Measurements from ENCODE around the gene CEPT1. TPM values are rescaled to one million over a fixed set of nuclear protein-coding genes. Genes with fewer than 3 reads are reported as not detected.

The CEPT1 gene
- polyA plus RNA-seq, 1 donor from 2014 or later = 49.1 TPM

DNA sequence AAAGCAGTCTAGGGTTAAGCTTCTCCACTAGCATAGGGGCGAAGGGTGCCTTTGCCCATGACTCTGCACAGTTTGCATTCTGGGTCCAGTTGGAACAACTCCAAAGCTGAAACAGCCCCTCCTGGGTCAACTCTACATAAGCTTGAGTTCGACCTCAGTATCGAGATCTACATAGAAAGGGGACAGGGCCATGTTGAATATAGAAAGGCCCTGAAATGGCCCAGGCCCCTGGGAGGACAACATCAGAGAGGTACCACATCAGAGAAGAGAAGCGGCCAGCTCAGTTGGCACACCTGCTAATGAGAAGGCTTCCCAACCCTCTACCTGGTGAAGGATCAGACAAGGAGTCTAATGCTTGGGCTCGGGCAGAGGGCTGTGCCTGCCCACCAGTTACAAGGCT is 58.8 kb downstream of the CEPT1 start:
- H3K9me2 ChIP-seq (ENCODE audit: insufficient read depth, low read length) = no peaks in the 10 kb centered on the region
- H3K9me3 ChIP-seq (ENCODE audit: low read length) = no peaks in the 10 kb centered on the region
- TF ChIP-seq RAD21 (conservative IDR thresholded peaks at IDR 0.05) = no peak
- no peak for TF ChIP-seq TAF1 (IDR thresholded peaks at IDR 0.05; ENCODE audit: low read depth)
- TF ChIP-seq, protein P1, sequence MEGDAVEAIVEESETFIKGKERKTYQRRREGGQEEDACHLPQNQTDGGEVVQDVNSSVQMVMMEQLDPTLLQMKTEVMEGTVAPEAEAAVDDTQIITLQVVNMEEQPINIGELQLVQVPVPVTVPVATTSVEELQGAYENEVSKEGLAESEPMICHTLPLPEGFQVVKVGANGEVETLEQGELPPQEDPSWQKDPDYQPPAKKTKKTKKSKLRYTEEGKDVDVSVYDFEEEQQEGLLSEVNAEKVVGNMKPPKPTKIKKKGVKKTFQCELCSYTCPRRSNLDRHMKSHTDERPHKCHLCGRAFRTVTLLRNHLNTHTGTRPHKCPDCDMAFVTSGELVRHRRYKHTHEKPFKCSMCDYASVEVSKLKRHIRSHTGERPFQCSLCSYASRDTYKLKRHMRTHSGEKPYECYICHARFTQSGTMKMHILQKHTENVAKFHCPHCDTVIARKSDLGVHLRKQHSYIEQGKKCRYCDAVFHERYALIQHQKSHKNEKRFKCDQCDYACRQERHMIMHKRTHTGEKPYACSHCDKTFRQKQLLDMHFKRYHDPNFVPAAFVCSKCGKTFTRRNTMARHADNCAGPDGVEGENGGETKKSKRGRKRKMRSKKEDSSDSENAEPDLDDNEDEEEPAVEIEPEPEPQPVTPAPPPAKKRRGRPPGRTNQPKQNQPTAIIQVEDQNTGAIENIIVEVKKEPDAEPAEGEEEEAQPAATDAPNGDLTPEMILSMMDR (IDR thresholded peaks at IDR 0.05; ENCODE audit: poor library complexity, severe bottlenecking) = no peak
- H3F3A ChIP-seq (ENCODE audit: insufficient read depth, low read length, poor library complexity, severe bottlenecking) = no peaks in the 10 kb centered on the region
- peaks cover 15% of the 10 kb centered on the region for H3K27me3 ChIP-seq (ENCODE audit: insufficient read depth, low read depth, low read length)
- H4K20me1 ChIP-seq (ENCODE audit: insufficient read depth) = no peaks in the 10 kb centered on the region
- no peak overlapping the region for H3K4me2 ChIP-seq (ENCODE audit: low read length)
- no peaks in the 10 kb centered on the region for H3K36me3 ChIP-seq (ENCODE audit: insufficient read depth, low read length)
- no peaks in the 10 kb centered on the region for H3K79me2 ChIP-seq (replicated peaks; ENCODE audit: insufficient read depth, low read length)
- H3K9ac ChIP-seq (ENCODE audit: low read length) = no peak overlapping the region
- no peak overlapping the region for H2AFZ ChIP-seq (ENCODE audit: low read depth, low read length)
- no peak overlapping the region for H3K27ac ChIP-seq (ENCODE audit: low read length)
- H3K4me3 ChIP-seq (ENCODE audit: low read length) = no peak overlapping the region

DNA sequence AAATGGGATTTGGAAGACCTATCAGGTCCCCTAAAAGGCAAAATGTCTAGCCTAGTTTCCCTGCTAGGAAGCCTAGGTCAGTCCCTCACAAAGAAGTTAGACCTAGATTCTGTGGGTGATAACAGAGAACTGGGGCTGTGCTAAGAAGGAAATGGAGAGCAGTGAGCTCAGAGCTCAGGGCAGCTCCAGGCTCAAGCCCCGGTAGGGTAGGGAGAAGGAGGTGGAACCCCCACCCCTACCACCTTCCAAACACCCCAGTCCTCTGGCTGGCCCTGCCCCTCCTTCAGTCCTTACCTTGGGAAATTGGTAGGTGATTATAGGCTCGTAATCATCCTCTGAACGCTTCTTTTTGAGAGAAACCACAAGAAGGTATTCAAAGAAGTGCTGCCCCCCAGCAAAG is 59.3 kb downstream of the CEPT1 start:
- H3F3A ChIP-seq (ENCODE audit: insufficient read depth, low read length, poor library complexity, severe bottlenecking) = no peaks in the 10 kb centered on the region
- H3K9me3 ChIP-seq (ENCODE audit: low read length) = no peaks in the 10 kb centered on the region
- H3K9me2 ChIP-seq (ENCODE audit: insufficient read depth, low read length) = no peaks in the 10 kb centered on the region
- H3K79me2 ChIP-seq (replicated peaks; ENCODE audit: insufficient read depth, low read length) = no peaks in the 10 kb centered on the region
- no peak overlapping the region for H3K4me2 ChIP-seq (ENCODE audit: low read length)
- no peak for TF ChIP-seq MXI1 (conservative IDR thresholded peaks at IDR 0.05; ENCODE audit: poor library complexity, severe bottlenecking)
- TF ChIP-seq, protein P2, sequence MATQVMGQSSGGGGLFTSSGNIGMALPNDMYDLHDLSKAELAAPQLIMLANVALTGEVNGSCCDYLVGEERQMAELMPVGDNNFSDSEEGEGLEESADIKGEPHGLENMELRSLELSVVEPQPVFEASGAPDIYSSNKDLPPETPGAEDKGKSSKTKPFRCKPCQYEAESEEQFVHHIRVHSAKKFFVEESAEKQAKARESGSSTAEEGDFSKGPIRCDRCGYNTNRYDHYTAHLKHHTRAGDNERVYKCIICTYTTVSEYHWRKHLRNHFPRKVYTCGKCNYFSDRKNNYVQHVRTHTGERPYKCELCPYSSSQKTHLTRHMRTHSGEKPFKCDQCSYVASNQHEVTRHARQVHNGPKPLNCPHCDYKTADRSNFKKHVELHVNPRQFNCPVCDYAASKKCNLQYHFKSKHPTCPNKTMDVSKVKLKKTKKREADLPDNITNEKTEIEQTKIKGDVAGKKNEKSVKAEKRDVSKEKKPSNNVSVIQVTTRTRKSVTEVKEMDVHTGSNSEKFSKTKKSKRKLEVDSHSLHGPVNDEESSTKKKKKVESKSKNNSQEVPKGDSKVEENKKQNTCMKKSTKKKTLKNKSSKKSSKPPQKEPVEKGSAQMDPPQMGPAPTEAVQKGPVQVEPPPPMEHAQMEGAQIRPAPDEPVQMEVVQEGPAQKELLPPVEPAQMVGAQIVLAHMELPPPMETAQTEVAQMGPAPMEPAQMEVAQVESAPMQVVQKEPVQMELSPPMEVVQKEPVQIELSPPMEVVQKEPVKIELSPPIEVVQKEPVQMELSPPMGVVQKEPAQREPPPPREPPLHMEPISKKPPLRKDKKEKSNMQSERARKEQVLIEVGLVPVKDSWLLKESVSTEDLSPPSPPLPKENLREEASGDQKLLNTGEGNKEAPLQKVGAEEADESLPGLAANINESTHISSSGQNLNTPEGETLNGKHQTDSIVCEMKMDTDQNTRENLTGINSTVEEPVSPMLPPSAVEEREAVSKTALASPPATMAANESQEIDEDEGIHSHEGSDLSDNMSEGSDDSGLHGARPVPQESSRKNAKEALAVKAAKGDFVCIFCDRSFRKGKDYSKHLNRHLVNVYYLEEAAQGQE (IDR thresholded peaks at IDR 0.05; ENCODE audit: borderline replicate concordance) = no peak
- TF ChIP-seq, protein P1 (IDR thresholded peaks at IDR 0.05; ENCODE audit: poor library complexity, severe bottlenecking) = no peak
- no peak for TF ChIP-seq EP300 (conservative IDR thresholded peaks at IDR 0.05; ENCODE audit: poor library complexity, severe bottlenecking)
- no peak for TF ChIP-seq POLR2AphosphoS5 (IDR thresholded peaks at IDR 0.05)
- TF ChIP-seq SMC3 (conservative IDR thresholded peaks at IDR 0.05; ENCODE audit: poor library complexity) = no peak
- TF ChIP-seq EZH2 (IDR thresholded peaks at IDR 0.05; ENCODE audit: borderline replicate concordance, insufficient read depth, low read length, poor library complexity, severe bottlenecking) = no peak
- TF ChIP-seq RAD21 (conservative IDR thresholded peaks at IDR 0.05) = no peak
- no peak overlapping the region for H3K4me3 ChIP-seq (ENCODE audit: low read length)
- no peaks in the 10 kb centered on the region for H3K36me3 ChIP-seq (ENCODE audit: insufficient read depth, low read length)
- H2AFZ ChIP-seq (ENCODE audit: low read depth, low read length) = no peak overlapping the region
- H3K9ac ChIP-seq (ENCODE audit: low read length) = no peak overlapping the region
- H3K27ac ChIP-seq (ENCODE audit: low read length) = no peak overlapping the region
- H4K20me1 ChIP-seq (ENCODE audit: insufficient read depth) = no peaks in the 10 kb centered on the region
- peaks cover 20% of the 10 kb centered on the region for H3K27me3 ChIP-seq (ENCODE audit: insufficient read depth, low read depth, low read length)
